NCI-H146 (cell line): ENCODE data around the gene EFEMP2.
A peak's percentile ranks its signal among the peaks of the same experiment; 100 is the strongest.

Experiments used
- DNase-seq: peaks from one replicate; lab custom pipeline; 2025; lab: John Stamatoyannopoulos, UW

Gene EFEMP2

DNA sequence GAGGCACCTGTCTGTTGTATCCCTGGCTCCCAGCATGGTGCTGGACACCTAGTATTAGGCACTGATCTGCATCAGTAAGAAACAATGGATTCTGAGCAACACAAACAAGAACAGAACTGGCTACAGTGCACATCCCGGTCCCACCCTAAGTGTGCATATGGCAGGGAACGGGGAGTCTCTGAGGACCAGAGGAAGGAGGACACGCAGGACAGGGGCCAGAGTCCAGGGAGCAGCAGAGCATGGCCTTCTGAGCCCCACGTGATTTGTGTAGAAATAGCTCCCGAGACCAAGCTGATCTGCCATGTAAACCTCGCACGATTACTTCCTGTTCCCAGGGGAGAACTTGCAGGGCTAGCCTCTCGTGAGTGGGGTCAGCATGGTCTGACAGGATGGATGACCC is 51.5 kb downstream of the EFEMP2 start:
- DNase-seq = peak; percentile 94

DNA sequence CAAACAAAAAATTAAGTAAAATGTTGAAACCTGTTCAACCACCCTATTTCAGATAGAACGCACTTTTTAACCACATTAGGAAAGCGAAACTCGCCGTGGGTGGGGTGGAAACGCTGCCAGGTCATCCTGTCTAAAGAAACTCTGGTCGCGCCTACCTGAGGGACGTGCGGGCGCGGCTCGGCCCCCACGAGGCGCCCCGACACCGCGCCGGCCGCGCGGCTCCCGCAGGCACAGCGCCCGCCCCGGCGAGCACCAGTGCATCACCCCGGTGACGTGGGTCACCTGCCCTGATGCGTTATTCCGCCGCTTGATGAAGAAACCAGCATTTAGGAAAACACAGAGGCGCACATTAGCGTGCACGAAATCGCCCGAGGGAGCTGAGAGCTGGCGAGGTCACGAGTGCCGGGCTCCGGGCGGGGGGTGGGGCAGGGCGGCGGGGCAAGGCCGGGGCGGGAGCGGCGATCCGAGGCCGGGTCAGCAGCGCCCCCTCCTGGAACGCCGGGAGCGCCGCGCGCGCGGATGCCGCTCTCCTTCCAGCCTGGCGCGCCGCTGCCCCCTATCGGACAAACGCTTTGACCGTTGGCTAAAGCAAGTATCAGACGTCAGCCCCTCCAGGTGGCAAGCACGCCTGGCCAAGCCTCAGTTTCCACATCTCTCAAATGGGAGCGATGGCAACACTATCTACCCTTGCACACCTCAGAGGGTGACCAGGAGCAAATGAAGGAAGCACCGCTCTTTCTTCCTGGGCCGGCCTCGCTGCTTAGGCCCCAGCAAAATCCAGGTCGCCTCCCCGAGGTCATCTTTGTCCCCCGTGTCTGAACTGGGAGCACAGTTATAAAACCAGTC is 54.5 kb downstream of the EFEMP2 start:
- DNase-seq = peak; percentile 85

GRCh38 chr11:65817312-65817834 is 55.2 kb downstream of the EFEMP2 start:
- no peak for DNase-seq

DNA sequence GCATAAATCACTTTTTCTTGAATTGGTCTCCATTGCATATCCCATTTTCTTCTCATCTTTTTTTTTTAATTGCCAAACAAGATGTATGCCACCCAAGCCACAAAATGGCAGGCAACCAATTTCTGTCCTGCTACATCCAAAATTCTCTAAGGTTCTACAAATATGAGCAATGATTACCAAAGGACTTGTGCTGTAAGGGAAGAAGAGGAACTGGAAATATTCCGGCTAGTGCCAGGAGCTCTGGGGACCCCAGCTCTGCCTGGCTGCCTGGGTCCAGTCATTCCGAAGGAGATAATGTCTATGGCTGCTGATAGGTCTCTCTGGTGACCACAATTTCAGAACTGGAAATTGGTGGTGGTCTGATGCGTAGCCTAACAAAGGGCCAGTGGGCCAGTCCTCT is 55.9 kb downstream of the EFEMP2 start:
- no peak for DNase-seq
